Colonic mucosa (tissue), 4 donors: ENCODE results near the gene TRMT44. TPM values are rescaled to one million over a fixed set of nuclear protein-coding genes. Genes with fewer than 3 reads are reported as not detected.

Source experiments
- DNase-seq: peaks from one replicate; pipeline ENCODE4 v3.0.0-alpha.2; 2020
- H3K27ac ChIP-seq: fragments of 200-600 bp; one replicate; pipeline ENCODE4 v1.8.0; 2021
- H3K27me3 ChIP-seq: fragments of 200-600 bp; one replicate; pipeline ENCODE4 v1.8.0; 2021
- H3K36me3 ChIP-seq: fragments of 200-600 bp; one replicate; pipeline ENCODE4 v1.8.0; 2021
- H3K4me1 ChIP-seq: fragments of 200-600 bp; one replicate; pipeline ENCODE4 v1.8.0; 2021; ENCODE audit warnings: mild to moderate bottlenecking
- H3K4me3 ChIP-seq: fragments of 200-600 bp; one replicate; pipeline ENCODE4 v1.8.0; 2021
- H3K9ac ChIP-seq, 2 donors: one replicate each; pipeline ENCODE4 v1.7.0; 2013; ENCODE audit warnings: control low read depth in 2 of 2, low read depth in 2 of 2, low read length in 2 of 2
- H3K9me3 ChIP-seq: fragments of 200-600 bp; one replicate; pipeline ENCODE4 v1.8.0; 2021
- intact Hi-C: fragments of 100-400 bp; cut with DNase I; formaldehyde crosslinking; loops from one replicate; pipeline ENCODE4 v1.14.1; 2022
- total RNA-seq, 2 donors: library from RNA; stranded (reverse); fragmentation: NEBNext Ultra II Directional in 1 of 2; extraction: Animal tissue kit (Norgen Biotek cat#: 25700) in 1 of 2; gene quantifications; one replicate each; pipeline ENCODE4 v1.2.1, GENCODE V29; 2021
- TF ChIP-seq, protein P1 (sequence below): fragments of 200-600 bp; IDR thresholded peaks from one replicate; pipeline ENCODE4 v1.8.0; 2022; ENCODE audit warnings: antibody characterized with exemption, mild to moderate bottlenecking
- donor health status: healthy.
- donor health status: DM: no; HTN: no; CAD: no.
- donor health status: DM: no; HTN: no; CAD: no.

TRMT44 gene
- total RNA-seq, 2 donors from 2014 or later: 10.3 to 15.6 TPM

DNA sequence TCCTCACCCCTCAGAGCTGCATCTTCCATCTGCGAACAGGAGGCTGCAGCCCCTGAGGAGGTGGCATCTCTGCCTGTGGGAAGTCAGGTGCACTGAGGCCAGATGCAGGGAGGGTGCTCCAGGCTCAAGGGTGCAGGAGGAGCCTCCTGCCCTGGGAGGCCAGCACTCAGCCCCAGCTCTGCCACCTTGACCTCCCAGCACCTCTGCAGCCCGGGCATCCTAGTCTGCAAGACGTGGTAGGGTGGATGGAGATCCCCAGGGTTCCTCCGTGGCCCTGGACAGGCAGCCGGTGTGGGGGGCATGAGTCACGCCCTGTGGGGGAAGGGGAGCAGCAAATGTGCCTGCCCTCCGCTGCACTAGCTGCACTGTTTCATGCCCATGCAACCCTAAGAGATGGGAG lies 64.7 kb downstream of the TRMT44 start:
- Histone ChIP-seq H3K9ac (no peak overlapping the region), H3K9me3 (no peaks in the 10 kb centered on the region), H3K36me3 (no peaks in the 10 kb centered on the region), H3K4me3 (no peak overlapping the region), H3K27ac (no peak overlapping the region), H3K4me1 (no peaks in the 10 kb centered on the region), H3K27me3 (no peaks in the 10 kb centered on the region)
- intact Hi-C loops: no loop called here
- TF ChIP-seq, protein P1, sequence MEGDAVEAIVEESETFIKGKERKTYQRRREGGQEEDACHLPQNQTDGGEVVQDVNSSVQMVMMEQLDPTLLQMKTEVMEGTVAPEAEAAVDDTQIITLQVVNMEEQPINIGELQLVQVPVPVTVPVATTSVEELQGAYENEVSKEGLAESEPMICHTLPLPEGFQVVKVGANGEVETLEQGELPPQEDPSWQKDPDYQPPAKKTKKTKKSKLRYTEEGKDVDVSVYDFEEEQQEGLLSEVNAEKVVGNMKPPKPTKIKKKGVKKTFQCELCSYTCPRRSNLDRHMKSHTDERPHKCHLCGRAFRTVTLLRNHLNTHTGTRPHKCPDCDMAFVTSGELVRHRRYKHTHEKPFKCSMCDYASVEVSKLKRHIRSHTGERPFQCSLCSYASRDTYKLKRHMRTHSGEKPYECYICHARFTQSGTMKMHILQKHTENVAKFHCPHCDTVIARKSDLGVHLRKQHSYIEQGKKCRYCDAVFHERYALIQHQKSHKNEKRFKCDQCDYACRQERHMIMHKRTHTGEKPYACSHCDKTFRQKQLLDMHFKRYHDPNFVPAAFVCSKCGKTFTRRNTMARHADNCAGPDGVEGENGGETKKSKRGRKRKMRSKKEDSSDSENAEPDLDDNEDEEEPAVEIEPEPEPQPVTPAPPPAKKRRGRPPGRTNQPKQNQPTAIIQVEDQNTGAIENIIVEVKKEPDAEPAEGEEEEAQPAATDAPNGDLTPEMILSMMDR: no peak
- no peak for DNase-seq

DNA sequence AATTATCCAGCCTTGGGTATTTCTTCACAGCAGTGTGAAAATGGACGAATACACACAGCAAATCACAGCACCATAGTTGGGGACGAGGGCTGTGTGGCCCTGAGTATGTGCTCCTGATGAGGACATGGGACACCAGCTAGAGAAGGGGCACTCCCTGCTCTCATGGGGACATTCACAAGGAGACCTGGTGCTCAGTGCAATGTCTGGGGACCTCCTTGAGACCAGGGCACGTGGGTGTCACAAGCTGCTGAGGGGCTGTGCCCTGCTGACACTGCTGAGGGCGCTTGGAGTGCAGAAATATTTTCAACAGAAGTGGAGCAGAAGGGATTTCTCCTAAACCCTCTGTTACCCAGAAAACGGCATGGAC lies 65.4 kb downstream of the TRMT44 start:
- TF ChIP-seq, protein P1: no peak
- no peak for DNase-seq
- Histone ChIP-seq H3K4me1 (no peaks in the 10 kb centered on the region), H3K9me3 (no peaks in the 10 kb centered on the region), H3K36me3 (no peaks in the 10 kb centered on the region), H3K27me3 (no peaks in the 10 kb centered on the region), H3K27ac (peak overlapping the region; percentile 18), H3K4me3 (no peak overlapping the region), H3K9ac (no peak overlapping the region)
- intact Hi-C loops: no loop called here

DNA sequence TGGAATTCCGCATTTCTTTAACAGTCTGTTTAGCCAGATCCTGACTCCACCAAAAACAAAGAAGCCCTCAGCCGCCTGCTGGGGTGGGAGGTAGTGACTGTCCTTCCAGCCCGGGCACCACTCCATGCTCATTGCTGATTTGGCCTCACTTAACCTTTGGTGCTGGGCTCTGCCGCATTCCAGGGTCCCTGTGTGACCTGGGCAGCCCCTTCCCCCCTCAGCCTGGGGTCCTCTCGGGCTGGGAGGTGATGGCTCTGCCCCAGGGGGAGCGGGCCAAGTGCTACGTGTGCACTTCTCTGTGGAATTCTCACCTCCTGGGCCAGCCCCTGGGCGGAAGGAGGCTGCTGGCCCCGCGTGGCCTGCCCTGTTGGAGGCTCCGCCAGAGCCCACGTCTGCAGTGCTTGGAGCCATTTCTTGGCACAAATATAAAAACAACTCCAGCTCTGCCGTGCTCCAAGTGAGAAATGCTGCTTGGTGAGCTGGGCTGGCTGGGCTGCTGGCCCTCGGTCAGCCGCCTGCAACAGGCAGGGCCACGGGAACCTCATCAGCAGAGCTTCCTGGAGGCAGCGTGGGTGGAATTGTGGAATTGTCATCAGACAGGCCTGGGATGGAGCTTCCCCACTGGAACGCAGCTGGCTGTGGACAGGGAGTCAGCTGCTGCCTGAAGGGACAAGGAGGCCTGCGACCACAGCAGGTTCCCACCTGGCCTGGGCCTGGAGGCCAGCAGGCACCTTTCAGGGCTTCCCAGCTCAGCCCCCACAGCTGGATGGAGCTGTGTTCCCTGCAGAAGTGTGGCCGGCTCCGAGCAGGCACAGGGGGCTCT lies 66.0 kb downstream of the TRMT44 start:
- H3K27me3 ChIP-seq: no peaks in the 10 kb centered on the region
- H3K27ac ChIP-seq: peak overlapping the region; percentile 18
- TF ChIP-seq, protein P1: no peak
- intact Hi-C loops: no loop called here
- peak; percentile 21 for DNase-seq
- H3K36me3 ChIP-seq: no peaks in the 10 kb centered on the region
- H3K9me3 ChIP-seq: no peaks in the 10 kb centered on the region
- peak overlapping the region in 1 of 2 donors; percentile 4 for H3K9ac ChIP-seq
- no peak overlapping the region for H3K4me3 ChIP-seq
- H3K4me1 ChIP-seq: no peaks in the 10 kb centered on the region

DNA sequence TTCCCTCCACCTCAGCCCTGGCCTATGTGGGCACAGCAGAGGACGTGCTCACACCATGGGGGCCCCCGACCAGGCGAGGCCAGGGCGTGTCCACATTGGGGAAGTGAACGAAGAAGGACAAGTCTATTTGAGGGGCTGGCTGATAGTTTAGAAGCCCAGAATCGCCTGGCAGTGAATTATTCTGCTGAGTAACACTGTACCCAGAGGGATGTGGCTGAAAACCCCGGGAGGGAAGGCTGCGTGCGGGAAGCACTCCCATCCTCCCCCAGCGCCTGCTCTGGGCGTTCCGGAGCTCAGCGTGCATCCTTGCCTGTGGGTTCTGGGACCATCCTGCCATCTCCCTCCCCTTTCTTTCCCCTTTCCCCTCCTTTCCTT lies 66.6 kb downstream of the TRMT44 start:
- H3K36me3 ChIP-seq: no peaks in the 10 kb centered on the region
- no peaks in the 10 kb centered on the region for H3K27me3 ChIP-seq
- intact Hi-C loops: no loop called here
- H3K27ac ChIP-seq: peak overlapping the region; percentile 18
- H3K4me3 ChIP-seq: no peak overlapping the region
- peak overlapping the region in 1 of 2 donors; percentile 4 for H3K9ac ChIP-seq
- H3K9me3 ChIP-seq: no peaks in the 10 kb centered on the region
- no peaks in the 10 kb centered on the region for H3K4me1 ChIP-seq
- TF ChIP-seq, protein P1: no peak
- DNase-seq: no peak

DNA sequence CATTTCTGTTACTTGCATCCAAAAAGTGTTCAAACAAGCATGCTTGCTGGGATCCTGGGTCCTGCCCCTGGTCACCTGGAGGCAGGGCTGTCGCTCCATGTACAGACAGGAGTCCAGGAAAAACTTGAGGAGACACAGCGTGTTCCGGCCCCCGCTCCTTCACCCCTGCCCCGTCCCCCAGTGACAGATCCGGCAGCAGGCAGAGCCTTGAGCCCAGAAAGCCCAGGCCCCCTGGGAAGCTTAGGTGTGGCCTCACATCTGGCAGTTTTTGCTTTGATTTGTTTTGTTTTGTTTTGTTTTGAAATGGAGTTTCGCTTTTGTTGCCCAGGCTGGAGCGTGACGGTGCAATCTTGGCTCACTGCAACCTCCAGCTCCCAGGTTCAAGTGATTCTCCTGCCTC lies 67.0 kb downstream of the TRMT44 start:
- Histone ChIP-seq H3K36me3 (no peaks in the 10 kb centered on the region), H3K9me3 (no peaks in the 10 kb centered on the region), H3K4me3 (no peak overlapping the region), H3K4me1 (no peaks in the 10 kb centered on the region), H3K27me3 (no peaks in the 10 kb centered on the region), H3K9ac (no peak overlapping the region), H3K27ac (no peak overlapping the region)
- intact Hi-C loops: no loop called here
- TF ChIP-seq, protein P1: no peak
- no peak for DNase-seq
